Lower leg skin (tissue), 4 donors: Measurements from ENCODE around the gene YAE1. TPM values are rescaled to one million over a fixed set of nuclear protein-coding genes. Genes with fewer than 3 reads are reported as not detected.

Experiments
- DNase-seq, 2 donors: peaks; one replicate each; pipeline ENCODE4 v3.0.0-alpha.2; 2019; ENCODE audit warnings: low spot score in 2 of 2
- H3K4me3 ChIP-seq: fragments of 200-600 bp; sonication (generic); 2 replicates; pipeline ENCODE4 v1.5.1; 2017; ENCODE audit warnings: mild to moderate bottlenecking, low read depth; ENCODE audit not compliant: poor library complexity, severe bottlenecking
- CTCF ChIP-seq, 3 donors: fragments of 450-650 bp; IDR thresholded peaks; one replicate each; pipeline ENCODE4 v1.5.1; 2016; ENCODE audit warnings: antibody characterized with exemption in 3 of 3, mild to moderate bottlenecking in 3 of 3, moderate library complexity in 2 of 3
- POLR2A ChIP-seq, 2 donors: fragments of 450-650 bp; IDR thresholded peaks; one replicate each; pipeline ENCODE4 v1.6.1; 2016 to 2017; ENCODE audit warnings: antibody characterized with exemption in 2 of 2, mild to moderate bottlenecking in 1 of 2, moderate library complexity in 1 of 2
- WGBS, 2 donors: methylation state at CpG; one replicate each; pipeline ENCODE4 v1.1.5; 2018; 5-methylcytosine and 5-hydroxymethylcytosine counted together
- intact Hi-C: fragments of 100-400 bp; cut with DNase I; formaldehyde crosslinking; loops from one replicate; pipeline ENCODE4 v1.15.0; 2023; ENCODE audit warnings: low total_unique reads
- total RNA-seq, 4 donors: library from RNA; depleted of rRNA; stranded (reverse); fragments of >200 nt; gene quantifications; one replicate each; pipeline ENCODE4 v1.1.0, GENCODE V29; 2016

YAE1 gene
- total RNA-seq, 4 donors from 2014 or later, result 13.2 to 18.4 (median 14.4) TPM

GRCh38 chr7:39594988-39595620, 28.9 kb downstream of the YAE1 start:
- WGBS, 2 donors, result 58 to 62% methylated on average over 5 of the region's 5 CpGs
- TF ChIP-seq POLR2A (IDR thresholded peaks at IDR 0.05) (no peak), CTCF (IDR thresholded peaks at IDR 0.05) (no peak)
- DNase-seq, result no peak

GRCh38 chr7:39602351-39602750, 36.1 kb downstream of the YAE1 start:
- no peak for DNase-seq
- no peak overlapping the region for H3K4me3 ChIP-seq
- intact Hi-C loops, result no loop called here
- WGBS, 2 donors, result 47 to 48% methylated on average over 2 of the region's 2 CpGs
- no peak for TF ChIP-seq POLR2A (IDR thresholded peaks at IDR 0.05)

More at GRCh38 chr7:39594988-39595620, 28.9 kb downstream of the YAE1 start:
- intact Hi-C loops, result no loop called here
- H3K4me3 ChIP-seq, result no peak overlapping the region

GRCh38 chr7:39603924-39604323, 37.7 kb downstream of the YAE1 start:
- H3K4me3 ChIP-seq, result no peak overlapping the region
- intact Hi-C loops, result no loop called here
- TF ChIP-seq POLR2A (IDR thresholded peaks at IDR 0.05) (no peak), CTCF (IDR thresholded peaks at IDR 0.05) (no peak)
- no peak for DNase-seq

- WGBS, 2 donors, result 89 to 97% methylated on average over 1 of the region's 1 CpG
- intact Hi-C loops, result no loop called here
- TF ChIP-seq CTCF (IDR thresholded peaks at IDR 0.05) (no peak), POLR2A (IDR thresholded peaks at IDR 0.05) (no peak)
- no peak overlapping the region for H3K4me3 ChIP-seq
- no peak for DNase-seq
Measured at GRCh38 chr7:39605087-39605486, 38.9 kb downstream of the YAE1 start.

GRCh38 chr7:39606352-39606751, 40.1 kb downstream of the YAE1 start:
- 75 to 79% methylated on average over 2 of the region's 2 CpGs for whole genome bisulfite sequencing, 2 donors
- TF ChIP-seq POLR2A (IDR thresholded peaks at IDR 0.05), result no peak
- TF ChIP-seq CTCF (IDR thresholded peaks at IDR 0.05), result no peak
- no peak for DNase-seq
- no peak overlapping the region for H3K4me3 ChIP-seq
- intact Hi-C loops, result no loop called here

- TF ChIP-seq POLR2A (IDR thresholded peaks at IDR 0.05) (no peak), CTCF (IDR thresholded peaks at IDR 0.05) (no peak)
- intact Hi-C loops, result no loop called here
- WGBS, 2 donors, result 94 to 98% methylated on average over 2 of the region's 2 CpGs
- no peak for DNase-seq
- no peak overlapping the region for H3K4me3 ChIP-seq
Measured at GRCh38 chr7:39606941-39607340, 40.7 kb downstream of the YAE1 start.
